ENCODE measurements around the gene SMIM41. TPM values are rescaled to one million over a fixed set of nuclear protein-coding genes. Genes with fewer than 3 reads are reported as not detected.

SMIM41 gene
- total and polyA plus RNA-seq, 3 experiments from 2014 or later: not detected

- ChIA-PET POLR2A (interaction anchor here (1.1 kb wide), 1 partner anchor 14 kb away, joined by 4 read pairs; the partner anchor contains the start of gene NR4A1), CTCF (interaction anchor here (20.9 kb wide), 1 partner anchor 12 kb away, joined by 206 read pairs; no protein-coding TSS in a partner anchor)
- H3K27me3 ChIP-seq (ENCODE audit: insufficient read depth, low read length, poor library complexity, severe bottlenecking): no peaks in the 10 kb centered on the region
- peak overlapping the region; percentile 59 for H3K4me3 ChIP-seq (ENCODE audit: low read length)
- H3K27ac ChIP-seq (ENCODE audit: low read depth, low read length): peak overlapping the region; percentile 57
- H3K9me3 ChIP-seq (ENCODE audit: low read length): no peaks in the 10 kb centered on the region
- peaks cover 0 to 4% of the 10 kb centered on the region in 2 donors for H3K27me3 Mint-ChIP-seq
- H3K4me1 ChIP-seq (ENCODE audit: insufficient read depth, low read length): peaks cover 32% of the 10 kb centered on the region
- peak overlapping the region; percentile 43 to 87 (median 61) for H3K4me3 Mint-ChIP-seq
- no peaks in the 10 kb centered on the region for H3K36me3 Mint-ChIP-seq
- DNase-seq: peak; percentile 84 to 92 (median 89)
- peaks cover 26 to 55% (median 42%) of the 10 kb centered on the region in 3 donors for H3K4me1 Mint-ChIP-seq
- no peaks in the 10 kb centered on the region for H3K9me3 Mint-ChIP-seq
- peak overlapping the region; percentile 23 to 91 (median 84) for H3K27ac Mint-ChIP-seq
- no peaks in the 10 kb centered on the region for H3K36me3 ChIP-seq (ENCODE audit: insufficient read depth, low read length)
These were observed 42.8 kb upstream of the SMIM41 start for GRCh38 chr12:52036587-52037171.

GRCh38 chr12:52037248-52037861 is 42.1 kb upstream of the SMIM41 start:
- Mint-ChIP-seq H3K36me3 (no peaks in the 10 kb centered on the region), H3K4me1 (peaks cover 33 to 56% (median 44%) of the 10 kb centered on the region in 3 donors), H3K27me3 (peaks cover 0 to 5% of the 10 kb centered on the region in 2 donors), H3K9me3 (no peaks in the 10 kb centered on the region), H3K27ac (peak overlapping the region in 5 of 8 donors; percentile 29 to 93 (median 79)), H3K4me3 (peak overlapping the region in 5 of 7 donors; percentile 40 to 70 (median 47))
- H3K27ac ChIP-seq (ENCODE audit: low read depth, low read length): peak overlapping the region; percentile 9
- POLR2A ChIA-PET: interaction anchor here (0.5 to 1.0 kb wide), 2 partner anchors 14 to 30 kb away, joined by 4 read pairs; partner anchors contain the start of gene NR4A1
- no peak for DNase-seq
- no peaks in the 10 kb centered on the region for H3K27me3 ChIP-seq (ENCODE audit: insufficient read depth, low read length, poor library complexity, severe bottlenecking)
- H3K36me3 ChIP-seq (ENCODE audit: insufficient read depth, low read length): no peaks in the 10 kb centered on the region
- no peaks in the 10 kb centered on the region for H3K9me3 ChIP-seq (ENCODE audit: low read length)
- CTCF ChIA-PET: interaction anchor here (2.0 to 20.9 kb wide), 2 partner anchors 13 to 14 kb away, joined by 5 to 206 read pairs; partner anchors contain the start of gene NR4A1
- no peak overlapping the region for H3K4me3 ChIP-seq (ENCODE audit: low read length)
- peaks cover 36% of the 10 kb centered on the region for H3K4me1 ChIP-seq (ENCODE audit: insufficient read depth, low read length)

- no peak overlapping the region for H3K4me3 ChIP-seq (ENCODE audit: low read length)
- no peak for DNase-seq
- POLR2A ChIA-PET: interaction anchor here (0.6 to 1.0 kb wide), 2 partner anchors 12 to 527 kb away, joined by 3 to 7 read pairs; partner anchors contain the start of gene NR4A1
- no peaks in the 10 kb centered on the region for H3K9me3 ChIP-seq (ENCODE audit: low read length)
- peak overlapping the region; percentile 31 to 83 (median 67) for H3K4me3 Mint-ChIP-seq
- CTCF ChIA-PET: interaction anchor here (1.0 to 20.9 kb wide), 5 partner anchors 8 to 47 kb away, joined by 3 to 206 read pairs (median 4); partner anchors contain the start of gene NR4A1
- H3K27ac Mint-ChIP-seq: peak overlapping the region; percentile 9 to 95 (median 80)
- H3K27me3 Mint-ChIP-seq: peaks cover 0 to 5% of the 10 kb centered on the region in 2 donors
- H3K36me3 Mint-ChIP-seq: no peaks in the 10 kb centered on the region
- no peak overlapping the region for H3K27ac ChIP-seq (ENCODE audit: low read depth, low read length)
- peaks cover 28 to 51% (median 37%) of the 10 kb centered on the region in 3 donors for H3K4me1 Mint-ChIP-seq
- peaks cover 34% of the 10 kb centered on the region for H3K4me1 ChIP-seq (ENCODE audit: insufficient read depth, low read length)
- no peaks in the 10 kb centered on the region for H3K27me3 ChIP-seq (ENCODE audit: insufficient read depth, low read length, poor library complexity, severe bottlenecking)
- no peaks in the 10 kb centered on the region for H3K9me3 Mint-ChIP-seq
- no peaks in the 10 kb centered on the region for H3K36me3 ChIP-seq (ENCODE audit: insufficient read depth, low read length)
These were observed 41.1 kb upstream of the SMIM41 start for GRCh38 chr12:52038447-52038846.

- Mint-ChIP-seq H3K27me3 (peaks cover 0 to 3% of the 10 kb centered on the region in 2 donors), H3K27ac (peak overlapping the region in 5 of 8 donors; percentile 31 to 75 (median 68)), H3K4me1 (peaks cover 17 to 34% (median 29%) of the 10 kb centered on the region in 3 donors), H3K4me3 (no peak overlapping the region), H3K36me3 (no peaks in the 10 kb centered on the region), H3K9me3 (no peaks in the 10 kb centered on the region)
- Histone ChIP-seq H3K4me3 (ENCODE audit: low read length) (no peak overlapping the region), H3K9me3 (ENCODE audit: low read length) (no peaks in the 10 kb centered on the region), H3K4me1 (ENCODE audit: insufficient read depth, low read length) (peaks cover 29% of the 10 kb centered on the region), H3K27ac (ENCODE audit: low read depth, low read length) (no peak overlapping the region), H3K36me3 (ENCODE audit: insufficient read depth, low read length) (no peaks in the 10 kb centered on the region), H3K27me3 (ENCODE audit: insufficient read depth, low read length, poor library complexity, severe bottlenecking) (no peaks in the 10 kb centered on the region)
- CTCF ChIA-PET: interaction anchor here (1.2 to 20.9 kb wide), 2 partner anchors 17 to 29 kb away, joined by 5 to 206 read pairs; partner anchors contain the start of gene ATG101
- no peak for DNase-seq
- POLR2A ChIA-PET: interaction anchor here (1.3 kb wide), 1 partner anchor 10 kb away, joined by 4 read pairs; no protein-coding TSS in a partner anchor
These were observed 38.5 kb upstream of the SMIM41 start for GRCh38 chr12:52041035-52041434.

- H3K27me3 Mint-ChIP-seq: peaks cover 0 to 3% of the 10 kb centered on the region in 2 donors
- peak overlapping the region in 7 of 8 donors; percentile 10 to 91 (median 85) for H3K27ac Mint-ChIP-seq
- ChIA-PET CTCF (interaction anchor here (20.9 kb wide), 1 partner anchor 17 kb away, joined by 206 read pairs; no protein-coding TSS in a partner anchor), POLR2A (interaction anchor here (1.3 kb wide), 1 partner anchor 9 kb away, joined by 4 read pairs; no protein-coding TSS in a partner anchor)
- peak in 4 of 5 donors; percentile 46 to 67 (median 58) for DNase-seq
- no peaks in the 10 kb centered on the region for H3K9me3 ChIP-seq (ENCODE audit: low read length)
- peaks cover 22% of the 10 kb centered on the region for H3K4me1 ChIP-seq (ENCODE audit: insufficient read depth, low read length)
- no peak overlapping the region for H3K4me3 ChIP-seq (ENCODE audit: low read length)
- H3K27me3 ChIP-seq (ENCODE audit: insufficient read depth, low read length, poor library complexity, severe bottlenecking): no peaks in the 10 kb centered on the region
- H3K27ac ChIP-seq (ENCODE audit: low read depth, low read length): no peak overlapping the region
- no peaks in the 10 kb centered on the region for H3K36me3 Mint-ChIP-seq
- H3K4me3 Mint-ChIP-seq: peak overlapping the region in 4 of 7 donors; percentile 5 to 67 (median 45)
- peaks cover 14 to 28% (median 23%) of the 10 kb centered on the region in 3 donors for H3K4me1 Mint-ChIP-seq
- no peaks in the 10 kb centered on the region for H3K9me3 Mint-ChIP-seq
- H3K36me3 ChIP-seq (ENCODE audit: insufficient read depth, low read length): no peaks in the 10 kb centered on the region
These were observed 37.8 kb upstream of the SMIM41 start for GRCh38 chr12:52041695-52042123.

GRCh38 chr12:52042706-52043385 is 36.7 kb upstream of the SMIM41 start:
- Histone ChIP-seq H3K4me3 (ENCODE audit: low read length) (no peak overlapping the region), H3K36me3 (ENCODE audit: insufficient read depth, low read length) (no peaks in the 10 kb centered on the region), H3K4me1 (ENCODE audit: insufficient read depth, low read length) (peaks cover 17% of the 10 kb centered on the region), H3K27me3 (ENCODE audit: insufficient read depth, low read length, poor library complexity, severe bottlenecking) (no peaks in the 10 kb centered on the region), H3K9me3 (ENCODE audit: low read length) (no peaks in the 10 kb centered on the region), H3K27ac (ENCODE audit: low read depth, low read length) (no peak overlapping the region)
- DNase-seq: no peak
- Mint-ChIP-seq H3K36me3 (no peaks in the 10 kb centered on the region), H3K27me3 (peaks cover 0 to 3% of the 10 kb centered on the region in 2 donors), H3K4me3 (no peak overlapping the region), H3K9me3 (no peaks in the 10 kb centered on the region), H3K27ac (peak overlapping the region in 3 of 8 donors; percentile 10 to 91 (median 91)), H3K4me1 (peaks cover 14 to 25% (median 23%) of the 10 kb centered on the region in 3 donors)
- ChIA-PET CTCF (interaction anchor here (0.6 to 20.9 kb wide), 3 partner anchors 9 to 27 kb away, joined by 3 to 206 read pairs (median 3); partner anchors contain the start of gene ATG101), POLR2A (interaction anchor here (1.2 kb wide), 1 partner anchor 9 kb away, joined by 6 read pairs; no protein-coding TSS in a partner anchor)

- Mint-ChIP-seq H3K4me1 (peaks cover 10 to 19% (median 18%) of the 10 kb centered on the region in 3 donors), H3K4me3 (no peak overlapping the region), H3K27me3 (peaks cover 0 to 2% of the 10 kb centered on the region in 2 donors), H3K9me3 (no peaks in the 10 kb centered on the region), H3K36me3 (no peaks in the 10 kb centered on the region), H3K27ac (peak overlapping the region in 1 of 8 donors; percentile 29)
- POLR2A ChIA-PET: interaction anchor here (1.2 kb wide), 1 partner anchor 10 kb away, joined by 6 read pairs; no protein-coding TSS in a partner anchor
- H3K4me3 ChIP-seq (ENCODE audit: low read length): no peak overlapping the region
- no peaks in the 10 kb centered on the region for H3K9me3 ChIP-seq (ENCODE audit: low read length)
- CTCF ChIA-PET: interaction anchor here (0.7 to 20.9 kb wide), 3 partner anchors 19 to 39 kb away, joined by 3 to 206 read pairs (median 3); partner anchors contain the start of gene ATG101
- H3K27ac ChIP-seq (ENCODE audit: low read depth, low read length): no peak overlapping the region
- no peaks in the 10 kb centered on the region for H3K36me3 ChIP-seq (ENCODE audit: insufficient read depth, low read length)
- DNase-seq: no peak
- no peaks in the 10 kb centered on the region for H3K27me3 ChIP-seq (ENCODE audit: insufficient read depth, low read length, poor library complexity, severe bottlenecking)
- H3K4me1 ChIP-seq (ENCODE audit: insufficient read depth, low read length): peaks cover 17% of the 10 kb centered on the region
These were observed 35.9 kb upstream of the SMIM41 start for GRCh38 chr12:52043386-52044212.
